Stomach (tissue), 9 donors: ENCODE results near the gene DYNLT1. TPM values are rescaled to one million over a fixed set of nuclear protein-coding genes. Genes with fewer than 3 reads are reported as not detected.
A peak's percentile ranks its signal among the peaks of the same experiment; 100 is the strongest.

Experiments
- DNase-seq, 2 donors: peaks; one replicate each; pipeline versions ENCODE4 v3.0.0 to v3.0.0-alpha.2; 2013 to 2019
- H3K27ac ChIP-seq, 5 donors: fragments of 200-600 bp in 4 of 5; sonication (generic) in 4 of 5; one replicate each; pipeline ENCODE4 v1.5.1; 2013 to 2019; ENCODE audit warnings: mild to moderate bottlenecking in 1 of 5, moderate library complexity in 1 of 5
- H3K27me3 ChIP-seq, 3 donors: fragments of 200-600 bp; sonication (generic); one replicate each; pipeline ENCODE4 v1.5.1; 2017 to 2019; ENCODE audit warnings: mixed run types in 1 of 3
- H3K36me3 ChIP-seq, 4 donors: fragments of 200-600 bp; sonication (generic); 1 replicate in 3 of 4; 2 replicates in 1 of 4; pipeline ENCODE4 v1.5.1; 2016 to 2019
- H3K4me1 ChIP-seq, 4 donors: fragments of 200-600 bp; sonication (generic); one replicate each; pipeline ENCODE4 v1.5.1; 2016 to 2019
- H3K4me3 ChIP-seq, 4 donors: fragments of 200-600 bp; sonication (generic) in 3 of 4; one replicate each; pipeline ENCODE4 v1.5.1; 2016 to 2019; ENCODE audit warnings: mild to moderate bottlenecking in 1 of 4
- H3K9me3 ChIP-seq, 4 donors: fragments of 200-600 bp; sonication (generic); one replicate each; pipeline ENCODE4 v1.5.1; 2016 to 2019
- CTCF ChIP-seq, 7 experiments: fragments of 450-650 bp in 4 of 7; fragments of 200-600 bp in 3 of 7; sonication (generic) in 3 of 7; IDR thresholded peaks; one replicate each; pipeline ENCODE4 v1.5.1; 2016 to 2019; ENCODE audit warnings: antibody characterized with exemption in 7 of 7, control low read depth in 2 of 7, mild to moderate bottlenecking in 1 of 7
- EP300 ChIP-seq: sonication (generic); formaldehyde crosslinking; IDR thresholded peaks from one replicate; pipeline ENCODE4 v1.6.1; 2017; ENCODE audit warnings: antibody characterized with exemption
- POLR2A ChIP-seq, 4 donors: fragments of 450-650 bp; IDR thresholded peaks; one replicate each; pipeline ENCODE4 v1.6.1; 2016; ENCODE audit warnings: antibody characterized with exemption in 4 of 4, control low read depth in 2 of 4, mild to moderate bottlenecking in 1 of 4, moderate library complexity in 1 of 4
- POLR2AphosphoS5 ChIP-seq, 3 donors: sonication (generic); formaldehyde crosslinking; IDR thresholded peaks; one replicate each; pipeline ENCODE4 v1.6.1; 2016; ENCODE audit warnings: antibody characterized with exemption in 3 of 3
- WGBS, 5 donors: extraction: QIAGEN DNeasy Blood & Tissue Kit in 3 of 5; methylation state at CpG; one replicate each; pipeline versions ENCODE4 v1.1.5 to v1.1.7; 2013 to 2018; 5-methylcytosine and 5-hydroxymethylcytosine counted together
- intact Hi-C: fragments of 100-400 bp; cut with DNase I; formaldehyde crosslinking; loops from one replicate; pipeline ENCODE4 v1.15.1; 2023; ENCODE audit warnings: low total_unique reads
- polyA plus RNA-seq, 3 donors: library from polyadenylated mRNA; stranded (reverse); fragments of 200-250 nt; gene quantifications; one replicate each; pipeline ENCODE4 v1.2.3, GENCODE V29; 2013
- total RNA-seq, 5 donors: library from RNA; depleted of rRNA; stranded (reverse); fragments of >200 nt; gene quantifications; one replicate each; pipeline versions ENCODE4 v1.1.0 to v1.2.3, GENCODE V29; 2014 to 2016
- donor health status: healthy with polysubstance abuse.
- donor health status: Bipolar disorder and iron deficiency.
- donor health status: healthy.

Gene DYNLT1
- total and polyA plus RNA-seq, 8 donors: 5.8 to 294 (median 144) TPM

- no peak overlapping the region for H3K4me3 ChIP-seq
- peaks cover 0 to 32% (median 12%) of the 10 kb centered on the region in 4 donors for H3K4me1 ChIP-seq
- peaks cover 0 to 7% (median 0%) of the 10 kb centered on the region in 4 donors for H3K36me3 ChIP-seq
- intact Hi-C loops: no loop called here
- WGBS, 5 donors: 79 to 94% (median 92%) methylated on average over 8 of the region's 8 CpGs
- H3K9me3 ChIP-seq: no peaks in the 10 kb centered on the region
- H3K27me3 ChIP-seq: no peaks in the 10 kb centered on the region
- H3K27ac ChIP-seq: peak overlapping the region in 4 of 5 donors; percentile 13 to 75 (median 46)
- DNase-seq: no peak
- no peak for TF ChIP-seq EP300
- no peak for TF ChIP-seq POLR2AphosphoS5 (IDR thresholded peaks at IDR 0.05)
- no peak for TF ChIP-seq CTCF (IDR thresholded peaks at IDR 0.05)
- no peak for TF ChIP-seq POLR2A (IDR thresholded peaks at IDR 0.05)
These were observed 22.9 kb upstream of the DYNLT1 start for GRCh38 chr6:158667360-158667981.

- intact Hi-C loops: no loop called here
- H3K36me3 ChIP-seq: peaks cover 0 to 7% (median 0%) of the 10 kb centered on the region in 4 donors
- H3K4me3 ChIP-seq: no peak overlapping the region
- TF ChIP-seq EP300: no peak
- TF ChIP-seq POLR2AphosphoS5 (IDR thresholded peaks at IDR 0.05): peak in 2 of 3 donors; percentile 6 to 22
- peak in 1 of 2 donors; percentile 74 for DNase-seq
- WGBS, 5 donors: 35 to 59% (median 46%) methylated on average over 14 of the region's 14 CpGs
- H3K4me1 ChIP-seq: peaks cover 0 to 32% (median 13%) of the 10 kb centered on the region in 4 donors
- no peaks in the 10 kb centered on the region for H3K9me3 ChIP-seq
- peak overlapping the region in 4 of 5 donors; percentile 52 to 75 (median 64) for H3K27ac ChIP-seq
- H3K27me3 ChIP-seq: no peaks in the 10 kb centered on the region
These were observed 22.3 kb upstream of the DYNLT1 start for GRCh38 chr6:158666628-158667359.

GRCh38 chr6:158665332-158665731, 20.8 kb upstream of the DYNLT1 start:
- intact Hi-C loops: no loop called here
- 96 to 98% (median 97%) methylated on average over 18 of the region's 18 CpGs for WGBS, 5 donors
- no peak for DNase-seq
- H3K36me3 ChIP-seq: peaks cover 0 to 7% (median 0%) of the 10 kb centered on the region in 4 donors
- peaks cover 0 to 35% (median 15%) of the 10 kb centered on the region in 4 donors for H3K4me1 ChIP-seq
- TF ChIP-seq CTCF (IDR thresholded peaks at IDR 0.05) (no peak), EP300 (no peak), POLR2A (IDR thresholded peaks at IDR 0.05) (no peak), POLR2AphosphoS5 (IDR thresholded peaks at IDR 0.05) (no peak)
- H3K27me3 ChIP-seq: no peaks in the 10 kb centered on the region
- H3K27ac ChIP-seq: peak overlapping the region in 1 of 5 donors; percentile 63
- H3K4me3 ChIP-seq: no peak overlapping the region
- no peaks in the 10 kb centered on the region for H3K9me3 ChIP-seq

GRCh38 chr6:158663625-158664165, 19.2 kb upstream of the DYNLT1 start:
- peak overlapping the region; percentile 7 to 63 (median 53) for H3K27ac ChIP-seq
- no peaks in the 10 kb centered on the region for H3K27me3 ChIP-seq
- intact Hi-C loops: no loop called here
- no peaks in the 10 kb centered on the region for H3K9me3 ChIP-seq
- H3K36me3 ChIP-seq: peaks cover 0 to 7% (median 0%) of the 10 kb centered on the region in 4 donors
- peak overlapping the region in 2 of 4 donors; percentile 10 to 17 for H3K4me3 ChIP-seq
- peak; percentile 55 to 81 for DNase-seq
- TF ChIP-seq POLR2AphosphoS5 (IDR thresholded peaks at IDR 0.05) (no peak), CTCF (IDR thresholded peaks at IDR 0.05) (no peak), POLR2A (IDR thresholded peaks at IDR 0.05) (no peak), EP300 (no peak)
- H3K4me1 ChIP-seq: peaks cover 0 to 46% (median 22%) of the 10 kb centered on the region in 4 donors
- 20 to 34% (median 30%) methylated on average over 11 of the region's 11 CpGs for WGBS, 5 donors
